ENCODE results near the gene C2CD2. TPM values are rescaled to one million over a fixed set of nuclear protein-coding genes. Genes with fewer than 3 reads are reported as not detected.
"Not testable (repeated sequence)": the region's sequence is repeated elsewhere in the genome, so short reads cannot be mapped to it uniquely, and the experiment has no call there.

Gene C2CD2
- total RNA-seq, 2 donors from 2014 or later, result 26.3 to 28.7 TPM

GRCh38 chr21:41960386-41960785 lies 6.6 kb upstream of the C2CD2 start:
- Histone ChIP-seq H3K27ac (ENCODE audit: low read depth, low read length) (no peak overlapping the region), H3K36me3 (ENCODE audit: control insufficient read depth, insufficient read depth, low read length) (no peaks in the 10 kb centered on the region), H3K9me3 (ENCODE audit: control insufficient read depth, low read length) (no peaks in the 10 kb centered on the region), H3K4me1 (ENCODE audit: control insufficient read depth, insufficient read depth, low read length) (peaks cover 2% of the 10 kb centered on the region), H3K27me3 (ENCODE audit: control insufficient read depth, insufficient read depth, low read length, poor library complexity, severe bottlenecking) (no peaks in the 10 kb centered on the region), H3K9ac (ENCODE audit: extremely low read depth, low read length, poor library complexity, severe bottlenecking) (no peak overlapping the region), H3K4me3 (ENCODE audit: low read length) (no peak overlapping the region)
- TF ChIP-seq, protein P1, sequence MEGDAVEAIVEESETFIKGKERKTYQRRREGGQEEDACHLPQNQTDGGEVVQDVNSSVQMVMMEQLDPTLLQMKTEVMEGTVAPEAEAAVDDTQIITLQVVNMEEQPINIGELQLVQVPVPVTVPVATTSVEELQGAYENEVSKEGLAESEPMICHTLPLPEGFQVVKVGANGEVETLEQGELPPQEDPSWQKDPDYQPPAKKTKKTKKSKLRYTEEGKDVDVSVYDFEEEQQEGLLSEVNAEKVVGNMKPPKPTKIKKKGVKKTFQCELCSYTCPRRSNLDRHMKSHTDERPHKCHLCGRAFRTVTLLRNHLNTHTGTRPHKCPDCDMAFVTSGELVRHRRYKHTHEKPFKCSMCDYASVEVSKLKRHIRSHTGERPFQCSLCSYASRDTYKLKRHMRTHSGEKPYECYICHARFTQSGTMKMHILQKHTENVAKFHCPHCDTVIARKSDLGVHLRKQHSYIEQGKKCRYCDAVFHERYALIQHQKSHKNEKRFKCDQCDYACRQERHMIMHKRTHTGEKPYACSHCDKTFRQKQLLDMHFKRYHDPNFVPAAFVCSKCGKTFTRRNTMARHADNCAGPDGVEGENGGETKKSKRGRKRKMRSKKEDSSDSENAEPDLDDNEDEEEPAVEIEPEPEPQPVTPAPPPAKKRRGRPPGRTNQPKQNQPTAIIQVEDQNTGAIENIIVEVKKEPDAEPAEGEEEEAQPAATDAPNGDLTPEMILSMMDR (conservative IDR thresholded peaks at IDR 0.05), result no peak
- Mint-ChIP-seq H3K27me3 (ENCODE audit: insufficient read depth) (peaks cover 3% of the 10 kb centered on the region), H3K4me1 (peaks cover 3% of the 10 kb centered on the region), H3K27ac (no peak overlapping the region), H3K9me3 (no peaks in the 10 kb centered on the region), H3K36me3 (ENCODE audit: low read depth) (no peaks in the 10 kb centered on the region), H3K4me3 (no peak overlapping the region)
- 86 to 97% methylated on average over 5 to 8 of the region's 8 CpGs for WGBS, 2 experiments (ENCODE audit: insufficient coverage in 1 of 2, insufficient read length in 1 of 2)
- DNase-seq, result peak; percentile 43

- H3K4me3 ChIP-seq (ENCODE audit: low read length); H3K27me3 Mint-ChIP-seq (ENCODE audit: insufficient read depth); H3K36me3 ChIP-seq (ENCODE audit: control insufficient read depth, insufficient read depth, low read length); H3K4me1 ChIP-seq (ENCODE audit: control insufficient read depth, insufficient read depth, low read length); H3K4me3 Mint-ChIP-seq; H3K27me3 ChIP-seq (ENCODE audit: control insufficient read depth, insufficient read depth, low read length, poor library complexity, severe bottlenecking); H3K9me3 ChIP-seq (ENCODE audit: control insufficient read depth, low read length); H3K4me1 Mint-ChIP-seq; H3K9me3 Mint-ChIP-seq; H3K27ac Mint-ChIP-seq; DNase-seq; H3K36me3 Mint-ChIP-seq (ENCODE audit: low read depth); H3K9ac ChIP-seq (ENCODE audit: extremely low read depth, low read length, poor library complexity, severe bottlenecking); H3K27ac ChIP-seq (ENCODE audit: low read depth, low read length): not testable (repeated sequence)
- 93 to 94% methylated on average over 7 to 11 of the region's 11 CpGs for WGBS, 2 experiments (ENCODE audit: insufficient coverage in 1 of 2, insufficient read length in 1 of 2)
Observed at GRCh38 chr21:41959697-41960096, 5.9 kb upstream of the C2CD2 start.

- 89 to 95% methylated on average over 10 to 16 of the region's 16 CpGs for WGBS, 2 experiments (ENCODE audit: insufficient coverage in 1 of 2, insufficient read length in 1 of 2)
- H3K9me3 Mint-ChIP-seq, result no peaks in the 10 kb centered on the region
- H3K27ac Mint-ChIP-seq, result no peak overlapping the region
- H3K4me3 Mint-ChIP-seq, result no peak overlapping the region
- DNase-seq, result peak; percentile 39
- no peak overlapping the region for H3K9ac ChIP-seq (ENCODE audit: extremely low read depth, low read length, poor library complexity, severe bottlenecking)
- H3K4me1 Mint-ChIP-seq, result peaks cover 3% of the 10 kb centered on the region
- H3K36me3 ChIP-seq (ENCODE audit: control insufficient read depth, insufficient read depth, low read length), result no peaks in the 10 kb centered on the region
- H3K36me3 Mint-ChIP-seq (ENCODE audit: low read depth), result no peaks in the 10 kb centered on the region
- no peaks in the 10 kb centered on the region for H3K27me3 Mint-ChIP-seq (ENCODE audit: insufficient read depth)
- peaks cover 2% of the 10 kb centered on the region for H3K4me1 ChIP-seq (ENCODE audit: control insufficient read depth, insufficient read depth, low read length)
- no peak overlapping the region for H3K4me3 ChIP-seq (ENCODE audit: low read length)
- H3K27me3 ChIP-seq (ENCODE audit: control insufficient read depth, insufficient read depth, low read length, poor library complexity, severe bottlenecking), result no peaks in the 10 kb centered on the region
- TF ChIP-seq, protein P1 (conservative IDR thresholded peaks at IDR 0.05), result no peak
- H3K9me3 ChIP-seq (ENCODE audit: control insufficient read depth, low read length), result no peaks in the 10 kb centered on the region
- H3K27ac ChIP-seq (ENCODE audit: low read depth, low read length), result no peak overlapping the region
Observed at GRCh38 chr21:41958886-41959563, 5.2 kb upstream of the C2CD2 start.
